CD4-positive, alpha-beta T cell (primary cell): ENCODE results near the gene VPS33B. TPM values are rescaled to one million over a fixed set of nuclear protein-coding genes. Genes with fewer than 3 reads are reported as not detected.

ENCODE experiments used
- ATAC-seq: fragments of 200-7000 bp; cut with Tn5 transposase; one replicate; pipeline ENCODE4 v1.10.0; 2022; ENCODE audit warnings: mild to moderate bottlenecking; ENCODE audit not compliant: poor library complexity
- CTCF ChIA-PET: fragments of 350-600 bp; sonication (Branson Sonifier 250); formaldehyde crosslinking; loops from one replicate; lab custom pipeline; 2021; ENCODE audit warnings: antibody characterized with exemption, inconsistent platforms; lab: Charles Lee
- POLR2A ChIA-PET: fragments of 350-600 bp; sonication (Branson Sonifier 250); formaldehyde crosslinking; loops from one replicate; lab custom pipeline; 2021; ENCODE audit warnings: antibody characterized with exemption, inconsistent platforms; lab: Charles Lee
- DNase-seq, 14 experiments: peaks; one replicate each; pipeline ENCODE4 v3.0.0-alpha.2; 2013 to 2020; ENCODE audit warnings: mixed read lengths in 2 of 14
- H3K27ac ChIP-seq, 2 donors: one replicate each; pipeline versions ENCODE4 v1.5.1 to v1.7.0; 2013; ENCODE audit warnings: low read length in 2 of 2, low read depth in 1 of 2, mild to moderate bottlenecking in 1 of 2
- H3K27me3 ChIP-seq, 2 experiments: 1 replicate in 1 of 2; 2 replicates in 1 of 2; pipeline versions ENCODE4 v1.6.1 to v1.7.0; 2013; ENCODE audit warnings: low read length in 2 of 2, control low read depth in 1 of 2, mild to moderate bottlenecking in 1 of 2, moderate library complexity in 1 of 2; ENCODE audit not compliant: insufficient read depth in 2 of 2, control insufficient read depth in 1 of 2
- H3K36me3 ChIP-seq: one replicate; pipeline ENCODE4 v1.6.1; 2013; ENCODE audit warnings: low read length, control low read depth; ENCODE audit not compliant: insufficient read depth
- H3K4me1 ChIP-seq: one replicate; pipeline ENCODE4 v1.6.1; 2013; ENCODE audit warnings: low read length, control low read depth; ENCODE audit not compliant: insufficient read depth
- H3K4me3 ChIP-seq: one replicate; pipeline ENCODE4 v1.5.1; 2013; ENCODE audit warnings: mild to moderate bottlenecking, low read length, moderate library complexity
- H3K9me3 ChIP-seq, 2 experiments: 1 replicate in 1 of 2; 2 replicates in 1 of 2; pipeline versions ENCODE4 v1.6.1 to v1.7.0; 2013; ENCODE audit warnings: low read length in 2 of 2, mild to moderate bottlenecking in 2 of 2, control low read depth in 1 of 2, moderate library complexity in 1 of 2; ENCODE audit not compliant: control insufficient read depth in 1 of 2, insufficient read depth in 1 of 2
- H3K27ac Mint-ChIP-seq: one replicate; pipeline ENCODE4 v1.8.0; 2020; ENCODE audit warnings: mixed read lengths
- H3K27me3 Mint-ChIP-seq: one replicate; pipeline ENCODE4 v1.8.0; 2021; ENCODE audit warnings: mixed read lengths
- H3K36me3 Mint-ChIP-seq: one replicate; pipeline ENCODE4 v1.8.0; 2021; ENCODE audit warnings: low read depth, mixed read lengths
- H3K4me1 Mint-ChIP-seq: one replicate; pipeline ENCODE4 v1.8.0; 2021; ENCODE audit warnings: low read depth, mixed read lengths
- H3K4me3 Mint-ChIP-seq: one replicate; pipeline ENCODE4 v1.8.0; 2020; ENCODE audit warnings: mild to moderate bottlenecking, mixed read lengths
- H3K9me3 Mint-ChIP-seq: one replicate; pipeline ENCODE4 v1.8.0; 2020; ENCODE audit warnings: mixed read lengths
- intact Hi-C, 2 experiments: fragments of 100-400 bp; cut with DNase I in 1 of 2; cut with micrococcal nuclease in 1 of 2; formaldehyde crosslinking; loops; one replicate each; pipeline versions ENCODE4 v1.15.1 to v1.9.0; 2023 to 2025; cut with DNase I, micrococcal nuclease
- total RNA-seq, 174 experiments: library from RNA in 2 of 174; stranded (reverse) in 2 of 174; gene quantifications; one replicate each; pipeline ENCODE4 v1.2.3 and lab custom pipeline; 2021 to 2026
- TF ChIP-seq, protein P1 (sequence below): fragments of 200-600 bp; IDR thresholded peaks from one replicate; pipeline ENCODE4 v1.8.0; 2022; ENCODE audit warnings: antibody characterized with exemption, mild to moderate bottlenecking

The VPS33B gene
- total RNA-seq, 2 experiments from 2014 or later, result 17.2 to 23.8 TPM

DNA sequence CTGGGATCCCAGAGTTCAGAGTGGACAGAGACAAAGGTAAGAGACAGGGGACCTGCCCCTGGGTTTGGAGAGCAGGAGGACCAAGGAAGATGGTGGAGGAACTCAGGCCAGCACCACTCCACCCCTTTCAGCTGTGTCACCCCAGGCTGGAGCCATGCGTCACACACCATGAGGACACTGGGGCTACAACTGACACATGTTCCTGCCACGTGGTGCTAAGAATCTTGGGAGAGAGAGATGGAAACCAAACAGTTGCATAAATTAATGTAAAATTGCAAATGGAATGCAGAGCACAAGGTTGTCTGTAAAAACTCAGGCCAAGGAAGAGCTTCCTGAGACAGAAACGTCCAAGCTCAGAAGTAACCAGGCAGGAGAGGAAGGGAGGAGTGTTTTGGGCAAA lies 22.7 kb upstream of the VPS33B start:
- Mint-ChIP-seq H3K27ac (peak overlapping the region; percentile 3), H3K36me3 (no peaks in the 10 kb centered on the region), H3K27me3 (peaks cover 4% of the 10 kb centered on the region), H3K4me1 (peaks cover 29% of the 10 kb centered on the region), H3K9me3 (no peaks in the 10 kb centered on the region), H3K4me3 (no peak overlapping the region)
- H3K9me3 ChIP-seq, result no peaks in the 10 kb centered on the region
- H3K36me3 ChIP-seq, result no peaks in the 10 kb centered on the region
- ATAC-seq, result no peak
- no peaks in the 10 kb centered on the region for H3K27me3 ChIP-seq
- H3K27ac ChIP-seq, result no peak overlapping the region
- DNase-seq, result no peak
- H3K4me1 ChIP-seq, result peaks cover 9% of the 10 kb centered on the region
- no peak overlapping the region for H3K4me3 ChIP-seq
- TF ChIP-seq, protein P1, sequence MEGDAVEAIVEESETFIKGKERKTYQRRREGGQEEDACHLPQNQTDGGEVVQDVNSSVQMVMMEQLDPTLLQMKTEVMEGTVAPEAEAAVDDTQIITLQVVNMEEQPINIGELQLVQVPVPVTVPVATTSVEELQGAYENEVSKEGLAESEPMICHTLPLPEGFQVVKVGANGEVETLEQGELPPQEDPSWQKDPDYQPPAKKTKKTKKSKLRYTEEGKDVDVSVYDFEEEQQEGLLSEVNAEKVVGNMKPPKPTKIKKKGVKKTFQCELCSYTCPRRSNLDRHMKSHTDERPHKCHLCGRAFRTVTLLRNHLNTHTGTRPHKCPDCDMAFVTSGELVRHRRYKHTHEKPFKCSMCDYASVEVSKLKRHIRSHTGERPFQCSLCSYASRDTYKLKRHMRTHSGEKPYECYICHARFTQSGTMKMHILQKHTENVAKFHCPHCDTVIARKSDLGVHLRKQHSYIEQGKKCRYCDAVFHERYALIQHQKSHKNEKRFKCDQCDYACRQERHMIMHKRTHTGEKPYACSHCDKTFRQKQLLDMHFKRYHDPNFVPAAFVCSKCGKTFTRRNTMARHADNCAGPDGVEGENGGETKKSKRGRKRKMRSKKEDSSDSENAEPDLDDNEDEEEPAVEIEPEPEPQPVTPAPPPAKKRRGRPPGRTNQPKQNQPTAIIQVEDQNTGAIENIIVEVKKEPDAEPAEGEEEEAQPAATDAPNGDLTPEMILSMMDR, result no peak
- CTCF ChIA-PET, result no interaction called here
- intact Hi-C loops, result no loop called here
- POLR2A ChIA-PET, result no interaction called here

GRCh38 chr15:91043202-91043874 lies 20.9 kb upstream of the VPS33B start:
- ATAC-seq (no peak), DNase-seq (no peak)
- Mint-ChIP-seq H3K9me3 (no peaks in the 10 kb centered on the region), H3K4me3 (no peak overlapping the region), H3K36me3 (no peaks in the 10 kb centered on the region), H3K27me3 (no peaks in the 10 kb centered on the region), H3K27ac (no peak overlapping the region), H3K4me1 (peaks cover 12% of the 10 kb centered on the region)
- CTCF ChIA-PET, result interaction anchor here (0.8 kb wide), 1 partner anchor 10 kb away, joined by 3 read pairs; no protein-coding TSS in a partner anchor
- intact Hi-C loops, result no loop called here
- Histone ChIP-seq H3K27ac (no peak overlapping the region), H3K27me3 (peaks cover 0 to under 1% of the 10 kb centered on the region in 2 experiments), H3K36me3 (no peaks in the 10 kb centered on the region), H3K4me1 (peaks cover 8% of the 10 kb centered on the region), H3K4me3 (no peak overlapping the region), H3K9me3 (no peaks in the 10 kb centered on the region)
- POLR2A ChIA-PET, result no interaction called here
- TF ChIP-seq, protein P1, result no peak

DNA sequence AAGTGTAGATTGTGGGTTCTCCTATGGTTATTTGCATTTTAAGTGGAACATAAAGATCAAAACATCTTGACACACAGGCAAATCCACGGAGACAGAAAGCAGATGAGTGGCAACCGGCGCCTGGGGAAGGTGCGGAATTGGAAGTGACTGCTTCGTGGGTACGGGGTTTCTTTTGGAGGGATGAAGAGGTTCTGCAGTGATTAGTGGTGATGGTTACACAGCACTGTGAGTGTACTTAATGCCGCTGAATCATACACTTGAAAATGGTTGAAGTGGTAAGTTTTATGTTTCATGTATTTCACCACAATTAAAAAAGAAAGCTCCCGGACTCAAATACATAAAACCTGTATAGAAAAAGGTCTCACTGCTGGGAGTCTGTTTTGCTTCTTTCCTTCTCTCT lies 18.5 kb upstream of the VPS33B start:
- ATAC-seq (no peak), DNase-seq (no peak)
- no peaks in the 10 kb centered on the region for H3K9me3 ChIP-seq
- peaks cover 0 to 6% of the 10 kb centered on the region in 2 experiments for H3K27me3 ChIP-seq
- no peak overlapping the region for H3K27ac ChIP-seq
- Mint-ChIP-seq H3K27me3 (no peaks in the 10 kb centered on the region), H3K4me3 (no peak overlapping the region), H3K4me1 (no peaks in the 10 kb centered on the region), H3K27ac (no peak overlapping the region), H3K36me3 (no peaks in the 10 kb centered on the region), H3K9me3 (no peaks in the 10 kb centered on the region)
- H3K4me1 ChIP-seq, result no peaks in the 10 kb centered on the region
- ChIA-PET POLR2A (no interaction called here), CTCF (no interaction called here)
- TF ChIP-seq, protein P1, result no peak
- no peaks in the 10 kb centered on the region for H3K36me3 ChIP-seq
- no peak overlapping the region for H3K4me3 ChIP-seq
- intact Hi-C loops, result no loop called here
